WTC11 (cell line): ENCODE data around the gene STAT2.
"Not testable (repeated sequence)": the region's sequence is repeated elsewhere in the genome, so short reads cannot be mapped to it uniquely, and the experiment has no call there.

ENCODE experiments used
- ATF1 ChIP-seq: sonication (generic); formaldehyde crosslinking; IDR thresholded peaks from 2 replicates; pipeline ENCODE4 v1.8.1; 2023; ENCODE audit warnings: mild to moderate bottlenecking, moderate library complexity, missing genetic modification reagents
- JUN ChIP-seq: sonication (generic); formaldehyde crosslinking; IDR thresholded peaks from 2 replicates; pipeline ENCODE4 v1.8.0; 2023; ENCODE audit warnings: mild to moderate bottlenecking, missing genetic modification reagents

GRCh38 chr12:56404227-56404626, 44.3 kb upstream of the STAT2 start:
- TF ChIP-seq ATF1, JUN (CRISPR knock-in tag): not testable (repeated sequence)
